ENCODE measurements around the gene CAVIN3. TPM values are rescaled to one million over a fixed set of nuclear protein-coding genes. Genes with fewer than 3 reads are reported as not detected.

CAVIN3 gene
- total RNA-seq, 2 experiments from 2014 or later, result 24.8 to 25.5 TPM

DNA sequence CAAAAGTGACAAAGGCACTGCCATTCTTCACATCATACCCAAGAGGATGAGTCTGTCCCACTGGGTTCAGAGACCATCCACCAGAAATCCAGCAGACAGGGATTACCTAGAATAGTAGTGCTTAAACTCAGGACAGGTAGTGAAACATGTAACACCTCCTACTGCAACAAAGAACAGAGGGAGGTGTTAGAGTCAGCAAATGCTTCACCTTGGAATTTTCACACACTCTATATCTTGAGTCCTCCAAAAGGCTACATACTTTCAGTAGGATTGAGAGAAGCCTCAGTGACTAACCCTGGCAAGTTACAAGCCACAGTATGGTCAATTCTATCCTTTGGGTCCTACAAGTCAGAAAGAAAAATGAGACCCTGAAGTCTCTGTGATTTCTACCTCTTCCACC, 6.0 kb upstream of the CAVIN3 start:
- no peaks in the 10 kb centered on the region for H3K36me3 Mint-ChIP-seq (ENCODE audit: low read depth)
- DNase-seq (no peak), ATAC-seq (no peak)
- no peak overlapping the region for H3K4me3 Mint-ChIP-seq
- peaks cover 26% of the 10 kb centered on the region for H3K27me3 Mint-ChIP-seq
- no peaks in the 10 kb centered on the region for H3K9me3 Mint-ChIP-seq (ENCODE audit: low read depth)
- ChIA-PET POLR2A (no interaction called here), CTCF (interaction anchor here (0.7 to 3.1 kb wide), 2 partner anchors 10 to 36 kb away, joined by 3 to 11 read pairs; no protein-coding TSS in a partner anchor)
- H3K4me1 Mint-ChIP-seq, result peaks cover 14% of the 10 kb centered on the region
- intact Hi-C loops (cut with DNase I, micrococcal nuclease), result no loop called here
- H3K27ac Mint-ChIP-seq, result no peak overlapping the region

DNA sequence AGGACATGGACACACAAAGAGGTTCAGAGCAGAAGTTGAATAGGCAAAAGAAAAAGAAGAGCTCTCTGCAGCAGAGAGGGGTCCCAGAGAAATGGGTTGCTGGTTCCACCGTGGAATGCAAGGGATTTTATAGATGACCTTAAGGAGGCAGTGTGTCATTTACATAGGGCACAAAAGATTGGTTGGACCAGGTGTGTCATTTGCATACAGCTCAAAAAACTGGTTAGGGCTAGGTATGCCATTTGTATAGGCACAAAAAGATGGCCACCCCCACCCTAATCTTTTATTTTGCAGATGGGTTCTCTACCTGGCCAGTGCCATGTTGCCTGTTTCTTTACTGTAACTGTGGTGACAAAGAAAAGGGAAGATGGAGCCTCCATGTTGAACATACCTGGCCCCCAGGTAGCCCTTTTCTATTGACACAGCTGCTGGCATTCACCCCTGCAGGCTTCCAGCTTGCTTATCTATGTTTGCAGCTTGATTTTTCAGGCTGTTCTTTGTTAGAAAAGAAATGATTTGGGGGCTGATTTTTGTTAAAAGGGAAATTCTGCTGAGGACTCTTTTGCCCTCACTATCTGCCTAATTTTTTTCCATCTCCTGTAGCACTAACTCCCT, 3.1 kb upstream of the CAVIN3 start:
- Mint-ChIP-seq H3K27ac (no peak overlapping the region), H3K27me3 (peaks cover 34% of the 10 kb centered on the region), H3K4me1 (peaks cover 29% of the 10 kb centered on the region), H3K36me3 (ENCODE audit: low read depth) (no peaks in the 10 kb centered on the region), H3K9me3 (ENCODE audit: low read depth) (no peaks in the 10 kb centered on the region), H3K4me3 (no peak overlapping the region)
- ChIA-PET POLR2A (no interaction called here), CTCF (interaction anchor here (0.9 to 2.3 kb wide), 5 partner anchors 28 to 72 kb away, joined by 3 to 8 read pairs (median 5); no protein-coding TSS in a partner anchor)
- ATAC-seq (no peak), DNase-seq (no peak)
- intact Hi-C loops (cut with DNase I, micrococcal nuclease), result no loop called here

DNA sequence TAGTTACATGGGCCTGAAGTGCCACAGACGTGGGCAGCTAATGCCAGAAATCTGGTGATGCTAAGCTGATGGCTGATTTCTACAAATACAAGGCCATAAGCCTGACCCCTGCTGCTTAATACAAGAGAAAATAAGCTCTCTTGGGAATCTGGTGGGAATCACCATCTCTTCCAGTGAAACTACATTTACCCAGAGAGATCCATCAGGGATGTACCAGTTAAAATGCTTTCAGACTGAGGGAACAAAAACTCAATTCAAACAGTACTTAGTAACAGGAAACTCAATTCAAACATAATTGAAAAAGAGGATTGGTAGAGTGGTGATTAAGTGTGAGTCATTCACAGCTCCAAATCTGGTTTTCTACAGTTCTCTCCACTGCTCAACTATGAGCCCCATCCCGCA, 1.7 kb upstream of the CAVIN3 start:
- POLR2A ChIA-PET, result interaction anchor here (1.0 kb wide), 2 partner anchors 30 to 68 kb away, joined by 3 read pairs; partner anchors contain the start of gene SMPD1
- peak; percentile 55 for ATAC-seq

DNA sequence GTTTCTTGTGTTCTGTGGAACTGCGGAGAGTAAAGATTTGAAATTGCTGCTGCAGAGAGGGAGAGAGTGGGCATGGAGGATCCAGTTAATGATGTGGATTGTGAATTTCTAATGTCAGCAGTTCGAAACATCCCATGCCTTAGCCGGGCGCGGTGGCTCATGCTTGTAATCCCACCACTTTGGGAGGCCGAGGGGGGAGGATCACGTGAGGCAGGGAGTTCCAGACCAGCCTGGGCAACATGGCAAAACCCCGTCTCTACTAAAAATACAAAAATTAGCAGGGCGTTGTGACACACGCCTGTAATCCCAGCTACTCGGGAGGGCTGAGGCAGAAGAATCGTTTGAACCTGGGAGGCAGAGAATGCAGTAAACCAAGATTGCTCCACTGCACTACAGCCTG, 1.1 kb upstream of the CAVIN3 start:
- intact Hi-C loops (cut with DNase I, micrococcal nuclease), result loop anchor here (2.0 kb wide), 3 partner anchors 31 to 159 kb away; partner anchors contain the start of genes ARFIP2 (in 1 of the 2) and TIMM10B (in 1 of the 2)
- peaks cover 38% of the 10 kb centered on the region for H3K27me3 Mint-ChIP-seq
- no peaks in the 10 kb centered on the region for H3K36me3 Mint-ChIP-seq (ENCODE audit: low read depth)
- H3K4me3 Mint-ChIP-seq, result peak overlapping the region; percentile 69
- H3K9me3 Mint-ChIP-seq (ENCODE audit: low read depth), result no peaks in the 10 kb centered on the region
- DNase-seq (peak; percentile 6), ATAC-seq (no peak)
- H3K27ac Mint-ChIP-seq, result peak overlapping the region; percentile 81
- ChIA-PET POLR2A (interaction anchor here (0.6 to 0.7 kb wide), 2 partner anchors 19 to 222 kb away, joined by 3 to 4 read pairs; no protein-coding TSS in a partner anchor), CTCF (interaction anchor here (0.8 to 2.3 kb wide), 7 partner anchors 13 to 291 kb away, joined by 3 to 10 read pairs (median 5); no protein-coding TSS in a partner anchor)
- peaks cover 29% of the 10 kb centered on the region for H3K4me1 Mint-ChIP-seq

More for the DNA sequence above, 1.7 kb upstream of the CAVIN3 start:
- peaks cover 29% of the 10 kb centered on the region for H3K4me1 Mint-ChIP-seq
- CTCF ChIA-PET, result interaction anchor here (0.8 to 2.3 kb wide), 10 partner anchors 13 to 753 kb away, joined by 3 to 10 read pairs (median 5); no protein-coding TSS in a partner anchor
- intact Hi-C loops (cut with DNase I, micrococcal nuclease), result loop anchor here (2.0 kb wide), 3 partner anchors 31 to 159 kb away; partner anchors contain the start of genes ARFIP2 (in 1 of the 2) and TIMM10B (in 1 of the 2)
- no peaks in the 10 kb centered on the region for H3K36me3 Mint-ChIP-seq (ENCODE audit: low read depth)
- H3K27ac Mint-ChIP-seq, result peak overlapping the region; percentile 81
- DNase-seq, result peak; percentile 24
- peak overlapping the region; percentile 22 for H3K4me3 Mint-ChIP-seq
- peaks cover 40% of the 10 kb centered on the region for H3K27me3 Mint-ChIP-seq
- no peaks in the 10 kb centered on the region for H3K9me3 Mint-ChIP-seq (ENCODE audit: low read depth)

DNA sequence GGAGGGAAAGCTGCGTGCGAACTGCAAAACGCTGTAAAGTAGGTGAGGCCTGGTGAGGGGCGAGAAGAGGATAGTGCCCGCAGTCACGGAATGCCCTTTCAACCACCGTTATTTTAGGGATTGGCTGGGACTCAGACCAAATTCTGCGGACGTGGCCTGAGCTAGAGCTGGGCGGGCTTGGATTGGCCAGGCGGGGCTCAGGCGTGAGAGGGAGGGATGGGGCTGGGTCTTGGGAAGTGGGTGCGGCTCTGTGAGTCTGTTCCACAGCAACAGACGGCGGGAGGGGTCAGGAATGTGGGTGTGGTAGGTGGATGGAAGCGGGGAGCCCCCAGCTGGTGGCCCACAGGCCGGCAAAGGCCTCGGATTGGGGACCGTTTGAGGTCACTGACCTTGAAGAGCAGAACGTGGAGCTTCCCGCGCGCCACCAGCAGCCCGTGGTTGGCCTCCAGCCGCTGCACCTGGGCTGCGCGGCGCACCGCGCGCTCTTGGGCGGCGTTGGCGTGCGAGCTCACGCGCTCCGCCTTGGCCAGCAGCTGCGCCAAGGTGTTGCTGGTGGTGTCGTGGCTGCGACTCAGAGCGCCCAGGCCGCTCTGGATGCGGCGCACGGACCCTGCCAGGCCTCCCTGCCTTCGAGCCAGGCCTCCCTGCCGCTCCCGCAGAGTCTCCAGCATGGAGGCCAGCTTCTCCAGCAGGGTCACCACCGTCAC, 444 bp downstream of the CAVIN3 start:
- ChIA-PET CTCF (interaction anchor here (0.7 to 1.6 kb wide), 7 partner anchors 13 to 109 kb away, joined by 3 to 11 read pairs (median 3); no protein-coding TSS in a partner anchor), POLR2A (interaction anchor here (0.5 to 1.4 kb wide), 3 partner anchors 25 to 63 kb away, joined by 3 to 5 read pairs (median 3); no protein-coding TSS in a partner anchor)
- ATAC-seq, result peak; percentile 30
- Mint-ChIP-seq H3K9me3 (ENCODE audit: low read depth) (no peaks in the 10 kb centered on the region), H3K27ac (peak overlapping the region; percentile 85), H3K4me3 (peak overlapping the region; percentile 69), H3K36me3 (ENCODE audit: low read depth) (no peaks in the 10 kb centered on the region), H3K27me3 (peaks cover 40% of the 10 kb centered on the region), H3K4me1 (peaks cover 29% of the 10 kb centered on the region)
- intact Hi-C loops (cut with DNase I, micrococcal nuclease), result loop anchor here (1.0 to 2.0 kb wide), 6 partner anchors 31 to 161 kb away; partner anchors contain the start of genes ARFIP2 (in 1 of the 2), FHIP1B (in 1 of the 2), SMPD1 (in 1 of the 2) and TIMM10B (in 1 of the 2)
- peak; percentile 64 for DNase-seq

DNA sequence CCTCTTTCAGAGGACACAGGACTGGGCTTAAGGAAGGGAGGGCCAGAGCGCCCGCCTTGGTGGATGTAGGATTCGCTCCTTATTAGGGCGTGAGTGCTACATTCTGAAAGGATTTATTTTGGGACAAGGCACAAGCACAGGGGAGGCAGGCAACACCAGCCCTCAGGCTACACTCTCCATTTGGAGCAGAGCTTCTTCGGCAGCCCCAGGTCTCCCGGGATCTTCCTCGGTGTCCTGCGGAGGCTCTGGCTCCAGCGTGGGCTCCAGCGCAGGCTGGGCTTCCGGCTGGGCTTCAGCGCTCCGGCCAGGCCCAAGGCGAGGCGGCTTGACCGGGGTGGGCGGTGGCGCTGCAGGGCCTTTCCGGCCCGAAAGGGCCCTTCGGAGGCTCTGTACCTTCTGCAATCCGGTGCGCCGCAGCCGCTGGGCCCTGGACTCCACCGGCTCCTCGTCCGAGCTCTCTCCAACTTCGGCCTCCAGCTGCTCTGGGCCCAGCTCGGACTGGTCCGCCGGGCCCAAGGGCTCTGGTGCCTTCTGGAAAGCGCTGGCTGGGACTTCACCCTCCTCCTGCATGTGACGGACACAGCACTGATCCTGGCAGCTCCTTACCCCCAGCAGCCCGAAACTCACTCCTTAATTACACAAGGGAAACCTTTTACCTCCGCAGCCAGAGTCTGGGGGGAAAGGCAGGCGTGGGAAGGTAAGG, 1.1 kb downstream of the CAVIN3 start:
- Mint-ChIP-seq H3K36me3 (ENCODE audit: low read depth) (no peaks in the 10 kb centered on the region), H3K9me3 (ENCODE audit: low read depth) (no peaks in the 10 kb centered on the region), H3K27ac (peak overlapping the region; percentile 85), H3K27me3 (peaks cover 43% of the 10 kb centered on the region), H3K4me1 (peaks cover 29% of the 10 kb centered on the region), H3K4me3 (peak overlapping the region; percentile 69)
- ChIA-PET CTCF (interaction anchor here (1.1 to 1.6 kb wide), 5 partner anchors 12 to 60 kb away, joined by 3 to 11 read pairs (median 3); no protein-coding TSS in a partner anchor), POLR2A (interaction anchor here (1.4 kb wide), 1 partner anchor 33 kb away, joined by 5 read pairs; no protein-coding TSS in a partner anchor)
- intact Hi-C loops (cut with DNase I, micrococcal nuclease), result no loop called here
- DNase-seq (no peak), ATAC-seq (no peak)

DNA sequence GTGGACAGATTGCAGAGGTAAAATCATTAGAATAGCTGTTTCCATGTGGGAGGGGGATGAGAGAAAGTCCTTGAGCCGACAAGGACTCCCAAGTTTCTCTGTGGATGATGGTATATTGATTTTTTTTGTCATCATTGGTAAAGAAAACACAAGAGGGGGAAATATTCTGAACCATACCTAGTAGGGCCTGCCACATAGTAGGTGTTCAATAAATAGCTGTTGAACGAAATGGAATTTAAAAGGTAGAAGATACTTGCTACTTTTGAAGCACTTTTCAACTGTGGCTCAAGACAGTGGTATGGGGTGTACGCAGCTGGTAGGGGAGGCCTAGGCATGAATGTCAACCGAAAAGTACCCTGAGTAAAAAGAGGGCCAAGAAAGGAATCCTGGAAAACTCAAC, 2.1 kb downstream of the CAVIN3 start:
- Mint-ChIP-seq H3K36me3 (ENCODE audit: low read depth) (no peaks in the 10 kb centered on the region), H3K27ac (no peak overlapping the region), H3K4me3 (peak overlapping the region; percentile 55), H3K4me1 (peaks cover 29% of the 10 kb centered on the region), H3K9me3 (ENCODE audit: low read depth) (no peaks in the 10 kb centered on the region), H3K27me3 (peaks cover 42% of the 10 kb centered on the region)
- ChIA-PET CTCF (interaction anchor here (0.6 to 5.2 kb wide), 6 partner anchors 13 to 86 kb away, joined by 3 to 20 read pairs (median 4); no protein-coding TSS in a partner anchor), POLR2A (interaction anchor here (0.5 kb wide), 1 partner anchor 35 kb away, joined by 3 read pairs; no protein-coding TSS in a partner anchor)
- intact Hi-C loops (cut with DNase I, micrococcal nuclease), result no loop called here
- ATAC-seq (no peak), DNase-seq (no peak)

DNA sequence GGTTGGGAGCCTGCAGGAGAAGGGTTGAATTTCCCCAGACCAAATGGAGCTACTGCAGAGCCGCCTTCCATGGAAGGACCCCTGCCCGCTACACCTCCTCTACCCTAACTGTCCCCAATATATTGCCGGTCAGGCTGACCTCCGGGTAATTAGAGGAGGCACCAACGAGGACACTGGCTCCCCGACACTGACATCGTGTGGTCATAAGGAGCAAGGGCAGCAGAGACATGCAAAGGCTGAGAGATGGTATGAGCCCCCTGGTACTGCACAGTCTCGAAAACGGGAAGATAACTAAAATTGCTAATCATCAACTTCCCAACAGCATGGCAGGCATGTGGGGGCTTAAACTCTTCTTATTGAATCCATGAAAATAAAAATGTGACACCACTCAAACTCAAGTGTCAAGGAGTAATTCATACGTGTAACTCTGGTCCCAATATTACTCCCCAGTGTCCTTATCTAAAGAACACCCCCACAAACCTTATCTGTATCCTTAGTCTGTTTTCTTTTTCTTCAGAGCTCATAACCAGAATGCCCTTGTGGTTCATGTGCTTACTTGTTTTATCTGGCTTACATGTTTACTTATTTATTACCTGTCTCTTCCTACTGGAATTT, 4.4 kb downstream of the CAVIN3 start:
- Mint-ChIP-seq H3K27ac (no peak overlapping the region), H3K4me3 (no peak overlapping the region), H3K27me3 (peaks cover 42% of the 10 kb centered on the region), H3K36me3 (ENCODE audit: low read depth) (no peaks in the 10 kb centered on the region), H3K9me3 (ENCODE audit: low read depth) (no peaks in the 10 kb centered on the region), H3K4me1 (peaks cover 12% of the 10 kb centered on the region)
- DNase-seq (peak; percentile 59), ATAC-seq (peak; percentile 33)
- ChIA-PET POLR2A (no interaction called here), CTCF (interaction anchor here (0.8 to 5.2 kb wide), 12 partner anchors 10 to 294 kb away, joined by 3 to 20 read pairs (median 5); no protein-coding TSS in a partner anchor)
- intact Hi-C loops (cut with DNase I, micrococcal nuclease), result loop anchor here in 1 of 2 experiments (1.0 kb wide), 2 partner anchors 65 to 293 kb away; no protein-coding TSS in a partner anchor

DNA sequence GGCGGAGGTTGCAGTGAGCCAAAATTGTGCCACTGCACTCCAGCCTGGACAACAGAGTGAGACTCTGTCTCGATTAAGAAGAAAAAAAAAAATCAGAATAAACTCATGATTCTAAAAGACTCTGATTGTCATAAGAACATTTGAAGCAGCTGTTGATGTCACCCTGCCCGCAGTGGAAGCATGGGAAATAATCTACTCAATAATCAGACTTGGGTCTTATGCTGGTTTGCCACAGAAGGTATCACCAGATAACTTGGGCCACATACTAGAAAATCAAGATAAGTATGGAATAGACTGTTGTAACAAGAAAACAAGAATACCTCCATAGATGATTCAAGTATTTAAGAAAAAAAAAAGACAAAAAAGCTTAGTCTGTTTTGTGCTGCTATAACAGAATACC, 8.2 kb downstream of the CAVIN3 start:
- H3K27me3 Mint-ChIP-seq, result peaks cover 33% of the 10 kb centered on the region
- no peaks in the 10 kb centered on the region for H3K4me1 Mint-ChIP-seq
- H3K27ac Mint-ChIP-seq, result no peak overlapping the region
- no peaks in the 10 kb centered on the region for H3K36me3 Mint-ChIP-seq (ENCODE audit: low read depth)
- no peaks in the 10 kb centered on the region for H3K9me3 Mint-ChIP-seq (ENCODE audit: low read depth)
- ChIA-PET CTCF (interaction anchor here (0.7 kb wide), 1 partner anchor 107 kb away, joined by 3 read pairs; the partner anchor contains the start of gene C11orf42), POLR2A (no interaction called here)
- ATAC-seq (no peak), DNase-seq (no peak)
- H3K4me3 Mint-ChIP-seq, result no peak overlapping the region
- intact Hi-C loops (cut with DNase I, micrococcal nuclease), result no loop called here

DNA sequence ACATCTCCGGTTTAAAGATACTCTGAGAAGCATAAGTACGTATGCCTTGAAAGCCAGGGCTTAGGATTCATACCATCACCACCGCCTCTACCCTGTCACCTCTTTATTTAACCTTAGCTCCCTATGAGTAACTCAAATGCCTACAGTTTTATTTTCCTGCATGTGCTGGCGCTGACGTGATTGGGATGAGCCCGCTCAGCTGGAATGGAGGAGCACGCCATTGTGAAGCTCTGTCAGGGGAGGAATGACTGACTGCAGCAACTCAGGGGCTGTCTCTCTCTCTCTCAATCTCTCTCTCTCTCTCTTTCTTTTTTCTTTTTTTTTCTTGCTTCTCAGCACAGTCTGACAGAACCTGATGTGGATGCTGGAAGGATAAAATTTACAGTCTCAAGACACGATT, 12.4 kb downstream of the CAVIN3 start:
- ChIA-PET POLR2A (no interaction called here), CTCF (interaction anchor here (0.7 to 2.0 kb wide), 3 partner anchors 55 to 126 kb away, joined by 3 to 8 read pairs (median 6); no protein-coding TSS in a partner anchor)
- no peak for DNase-seq
- Mint-ChIP-seq H3K27me3 (peaks cover 36% of the 10 kb centered on the region), H3K4me1 (no peaks in the 10 kb centered on the region), H3K27ac (no peak overlapping the region), H3K4me3 (no peak overlapping the region), H3K9me3 (ENCODE audit: low read depth) (no peaks in the 10 kb centered on the region), H3K36me3 (ENCODE audit: low read depth) (no peaks in the 10 kb centered on the region)
- ATAC-seq, result no peak
- intact Hi-C loops (cut with DNase I, micrococcal nuclease), result no loop called here

All from activated CD4-positive, alpha-beta T cell treated with anti-CD3 and anti-CD28 coated beads for 36 hours (primary cell).